AG09309 (cell line): ENCODE data around the gene GRIFIN.

Source experiments
- DNase-seq: peaks from one replicate; pipeline ENCODE4 v3.0.0-alpha.2; 2010; ENCODE audit warnings: low read depth
- H3K4me3 ChIP-seq: 2 replicates; pipeline ENCODE4 v1.5.1; 2011; ENCODE audit warnings: mild to moderate bottlenecking, low read depth, low read length, moderate library complexity; ENCODE audit not compliant: control insufficient read depth
- CTCF ChIP-seq: IDR thresholded peaks from 2 replicates; pipeline ENCODE4 v1.5.1; 2011; ENCODE audit warnings: mild to moderate bottlenecking, low read depth, low read length, inconsistent platforms; ENCODE audit not compliant: insufficient read depth, control insufficient read depth; ENCODE audit errors: missing control alignments

The GRIFIN gene

GRCh38 chr7:2509298-2509906 is 33.2 kb upstream of the GRIFIN start:
- TF ChIP-seq CTCF: no peak
- no peak for DNase-seq
- H3K4me3 ChIP-seq: no peak overlapping the region

- peak; percentile 40 for DNase-seq
- H3K4me3 ChIP-seq: no peak overlapping the region
- TF ChIP-seq CTCF: no peak
Observed at GRCh38 chr7:2508327-2509215, 32.4 kb upstream of the GRIFIN start.

GRCh38 chr7:2507917-2508306 is 31.7 kb upstream of the GRIFIN start:
- DNase-seq: no peak
- no peak for TF ChIP-seq CTCF
- H3K4me3 ChIP-seq: no peak overlapping the region

GRCh38 chr7:2507208-2507916 is 31.2 kb upstream of the GRIFIN start:
- H3K4me3 ChIP-seq: no peak overlapping the region
- no peak for DNase-seq
- no peak for TF ChIP-seq CTCF

- TF ChIP-seq CTCF: no peak
- H3K4me3 ChIP-seq: no peak overlapping the region
- no peak for DNase-seq
Observed at GRCh38 chr7:2505401-2505800, 29.2 kb upstream of the GRIFIN start.

GRCh38 chr7:2504889-2505375 is 28.7 kb upstream of the GRIFIN start:
- TF ChIP-seq CTCF: no peak
- no peak for DNase-seq
- no peak overlapping the region for H3K4me3 ChIP-seq
